GM18868 (cell line): Measurements from ENCODE around the gene ZNF723.
"Not testable (repeated sequence)": the region's sequence is repeated elsewhere in the genome, so short reads cannot be mapped to it uniquely, and the experiment has no call there.

Experiments
- ATAC-seq: cut with Tn5 transposase; IDR thresholded peaks from one replicate; pipeline ENCODE4 v1.9.1; 2021; ENCODE audit warnings: mild to moderate bottlenecking, moderate library complexity; ENCODE audit not compliant: unreplicated experiment

Gene ZNF723

GRCh38 chr19:22832031-22832762, at the start of gene ZNF723:
ZNF723 (plus strand) TSS chr19:22832291; CDS start chr19:22832380, 89 bp downstream.
- no peak for ATAC-seq

GRCh38 chr19:22783651-22784410, 48.3 kb upstream of the ZNF723 start, which contains the start of gene ZNF99:
ZNF99 (minus strand) TSS chr19:22784151; CDS start chr19:22784016, 135 bp downstream.
- ATAC-seq, result no peak

GRCh38 chr19:22792863-22793262, 39.2 kb upstream of the ZNF723 start:
- not testable (repeated sequence) for ATAC-seq

- ATAC-seq, result no peak
Measured at GRCh38 chr19:22797040-22797439, 35.1 kb upstream of the ZNF723 start.

- ATAC-seq, result no peak
Measured at GRCh38 chr19:22806418-22806817, 25.7 kb upstream of the ZNF723 start.

- ATAC-seq, result no peak
Measured at GRCh38 chr19:22807061-22807835, 24.8 kb upstream of the ZNF723 start.

GRCh38 chr19:22814124-22814523, 18.0 kb upstream of the ZNF723 start:
- no peak for ATAC-seq

GRCh38 chr19:22831211-22831610, 880 bp upstream of the ZNF723 start:
- ATAC-seq, result no peak

GRCh38 chr19:22857713-22858320, 25.7 kb downstream of the ZNF723 start:
- ATAC-seq, result not testable (repeated sequence)

- no peak for ATAC-seq
Measured at GRCh38 chr19:22882797-22883196, 50.7 kb downstream of the ZNF723 start.

- no peak for ATAC-seq
Measured at GRCh38 chr19:22893855-22894270, 61.8 kb downstream of the ZNF723 start.

GRCh38 chr19:22901431-22902130, 69.5 kb downstream of the ZNF723 start:
- ATAC-seq, result no peak
